ENCODE results near the gene RPL39L.
"Not testable (repeated sequence)": the region's sequence is repeated elsewhere in the genome, so short reads cannot be mapped to it uniquely, and the experiment has no call there.

RPL39L gene

DNA sequence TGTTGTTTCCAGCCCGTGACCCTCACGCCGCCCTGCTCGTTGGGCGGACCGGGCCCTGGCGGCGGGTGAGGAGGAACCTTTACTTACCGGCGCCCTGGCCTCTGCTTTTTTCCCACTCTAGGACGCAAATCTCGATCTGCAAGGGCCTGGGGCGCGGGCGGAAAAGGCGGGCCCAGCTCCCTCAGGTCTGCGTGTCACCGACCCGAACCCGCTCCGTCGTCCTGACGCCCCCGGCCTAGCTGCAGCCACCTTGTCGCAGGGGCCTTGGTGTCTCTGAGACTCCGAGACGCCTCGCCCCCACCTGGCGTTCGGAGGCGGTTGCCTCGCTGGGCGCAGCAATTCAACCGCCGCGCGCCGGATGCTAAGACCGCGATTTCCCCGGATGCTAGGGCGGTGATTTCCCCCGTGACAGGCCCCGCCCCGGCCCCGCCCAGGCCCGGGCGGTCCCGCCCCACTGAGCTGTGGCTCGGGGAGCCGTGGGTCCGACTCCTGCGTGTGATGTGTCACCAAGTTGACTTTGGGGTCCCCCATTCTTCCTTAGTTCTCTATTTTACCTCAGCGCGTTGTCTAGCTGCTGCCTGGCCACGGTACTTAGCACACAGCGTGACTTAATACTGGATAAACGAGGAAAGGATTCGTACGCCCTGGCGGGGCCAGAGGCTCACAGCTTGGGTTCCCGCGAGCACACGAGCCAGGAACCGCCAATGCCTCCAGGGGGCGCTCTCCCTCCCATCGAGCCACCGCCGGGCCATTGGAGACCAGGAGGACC is at the start of gene RPL39L:
TSS of gene RPL39L (minus strand) at position 371 of the 769 bp plus-strand sequence. CDS start 18,196 bp downstream, outside the sequence.
- DNase-seq, result peak in 54 of 56 donors; percentile 13 to 92 (median 71)

- DNase-seq, result no peak
These were observed 49.6 kb upstream of the RPL39L start for GRCh38 chr3:187188931-187189330.

DNA sequence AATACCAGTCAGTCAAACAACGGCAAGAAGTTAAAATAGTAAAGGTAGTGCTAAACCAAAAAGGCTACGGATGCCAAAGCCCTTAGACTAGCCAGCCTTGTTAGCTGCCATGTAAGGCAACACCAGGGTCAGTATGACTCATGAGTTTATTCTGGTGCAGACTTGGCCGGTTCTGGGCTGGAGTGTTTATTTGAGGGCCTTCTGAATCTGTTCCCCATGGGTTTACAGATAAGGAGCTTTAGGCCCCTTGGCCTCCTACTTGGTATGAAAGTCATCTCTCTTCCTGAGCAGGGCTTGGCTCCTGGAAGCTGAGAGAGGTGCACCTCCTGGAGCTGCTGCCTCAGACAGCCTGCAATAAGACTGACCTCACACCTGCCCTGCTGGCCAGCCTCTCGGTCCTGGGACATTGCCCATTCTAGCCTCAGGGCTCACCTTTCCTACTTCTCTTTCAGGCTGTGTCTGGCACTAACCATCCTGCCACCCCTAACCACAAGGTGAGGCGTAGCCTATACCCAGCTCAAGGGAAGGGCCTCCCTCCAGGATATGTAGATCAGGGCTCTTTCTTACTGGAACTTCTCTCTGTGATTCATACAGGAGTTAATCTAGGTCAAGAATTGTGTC is 47.6 kb upstream of the RPL39L start:
- DNase-seq, result no peak

- DNase-seq, result no peak
These were observed 47.1 kb upstream of the RPL39L start for GRCh38 chr3:187186375-187186774.

GRCh38 chr3:187185759-187186158 is 46.5 kb upstream of the RPL39L start:
- DNase-seq, result no peak

GRCh38 chr3:187183903-187184302 is 44.6 kb upstream of the RPL39L start:
- no peak for DNase-seq

GRCh38 chr3:187183210-187183862 is 44.0 kb upstream of the RPL39L start:
- DNase-seq, result no peak

GRCh38 chr3:187181454-187182170 is 42.3 kb upstream of the RPL39L start:
- no peak for DNase-seq

DNA sequence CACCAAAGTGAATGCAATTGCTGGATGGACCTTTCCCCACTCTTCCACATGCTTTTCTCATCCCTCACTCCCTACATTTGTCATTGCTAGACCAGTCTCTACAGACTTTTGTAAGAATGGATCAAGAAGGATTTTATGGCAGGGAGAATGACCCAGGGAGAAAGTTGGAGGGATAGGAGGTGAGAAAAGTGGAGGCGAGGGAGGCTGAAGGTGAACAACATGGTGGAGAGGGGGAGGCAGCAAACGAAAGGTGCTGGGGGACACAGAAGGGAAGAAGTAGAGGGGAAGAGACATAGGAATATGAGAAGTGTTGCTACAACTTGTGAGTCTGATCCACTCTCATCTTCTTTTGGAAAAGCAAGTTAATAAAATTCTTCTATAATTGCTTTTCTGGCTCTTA is 33.6 kb upstream of the RPL39L start:
- no peak for DNase-seq

DNA sequence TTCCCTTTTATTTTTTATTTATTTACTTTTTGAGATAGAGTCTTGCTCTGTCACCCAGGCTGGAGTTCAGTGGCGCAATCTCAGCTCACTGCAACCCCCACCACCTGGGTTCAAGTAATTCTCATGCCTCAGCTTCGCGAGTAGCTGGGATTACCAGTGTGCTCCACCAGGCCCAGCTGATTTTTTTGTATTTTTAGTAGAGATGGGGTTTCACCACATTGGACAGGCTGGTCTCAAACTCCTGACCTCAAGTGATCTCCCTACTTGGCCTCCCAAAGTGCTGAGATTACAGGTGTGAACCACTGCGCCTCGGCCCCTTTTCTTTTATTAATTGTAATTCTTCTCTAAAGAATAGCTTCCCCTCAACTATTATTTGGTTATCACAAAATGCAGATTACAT is 31.6 kb upstream of the RPL39L start:
- DNase-seq, result not testable (repeated sequence)

GRCh38 chr3:187169231-187169960 is 30.1 kb upstream of the RPL39L start:
- DNase-seq, result no peak

DNA sequence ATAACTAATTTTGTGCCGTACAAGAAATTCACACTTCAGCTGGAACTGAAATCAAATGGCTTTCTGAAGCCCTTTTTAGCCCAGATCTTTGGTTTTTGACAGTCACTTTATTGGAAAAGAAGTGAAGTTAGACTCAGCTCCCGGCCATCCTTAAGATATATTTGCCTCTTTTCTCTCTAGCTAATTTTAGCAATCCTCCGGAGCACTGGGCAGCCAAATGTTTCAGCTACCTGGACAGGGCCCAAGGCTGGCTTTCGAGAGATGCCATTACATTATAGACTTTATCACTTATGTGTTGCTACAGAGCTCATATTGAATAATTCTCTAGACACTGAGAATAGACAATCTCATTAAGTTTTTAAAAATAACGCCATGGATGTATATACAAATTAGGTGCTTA is 28.5 kb upstream of the RPL39L start:
- DNase-seq, result no peak

DNA sequence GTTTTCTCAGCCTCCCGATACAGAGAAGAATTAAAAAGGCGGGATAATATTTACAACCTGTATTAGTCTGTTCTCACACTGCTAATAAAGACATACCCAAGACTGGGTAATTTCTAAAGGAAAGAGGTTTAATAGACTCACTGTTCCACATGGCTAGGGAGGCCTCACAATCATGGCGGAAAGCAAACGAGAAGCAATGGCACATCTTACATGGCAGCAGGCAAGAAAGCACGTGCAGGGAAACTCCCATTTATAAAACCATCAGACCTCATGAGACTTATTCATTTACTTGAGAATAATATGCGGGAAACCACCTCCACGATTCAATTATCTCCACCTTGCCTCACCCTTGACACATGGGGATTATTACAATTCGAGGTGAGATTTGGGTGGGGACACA is 27.5 kb upstream of the RPL39L start:
- DNase-seq, result no peak

DNA sequence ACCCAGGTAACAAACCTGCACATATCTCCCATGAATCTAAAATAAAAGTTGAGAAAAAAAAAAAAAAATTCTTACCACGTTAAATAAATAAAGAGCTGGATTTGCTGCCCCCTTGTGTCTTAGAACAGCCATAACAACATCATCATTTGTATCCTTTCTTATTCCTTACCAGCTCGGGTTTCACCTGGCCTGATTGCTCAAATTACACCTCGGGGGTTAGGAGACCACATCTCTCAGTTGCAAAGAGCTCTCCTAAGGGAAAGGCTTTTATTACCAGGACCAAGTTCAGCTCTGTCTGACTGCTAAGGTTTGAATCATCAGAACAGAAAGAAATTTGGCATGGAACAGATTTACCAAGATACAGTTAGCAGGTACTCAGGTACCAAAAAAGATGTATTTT is 25.8 kb upstream of the RPL39L start:
- peak in 3 of 56 donors; percentile 1 to 24 (median 12) for DNase-seq

DNA sequence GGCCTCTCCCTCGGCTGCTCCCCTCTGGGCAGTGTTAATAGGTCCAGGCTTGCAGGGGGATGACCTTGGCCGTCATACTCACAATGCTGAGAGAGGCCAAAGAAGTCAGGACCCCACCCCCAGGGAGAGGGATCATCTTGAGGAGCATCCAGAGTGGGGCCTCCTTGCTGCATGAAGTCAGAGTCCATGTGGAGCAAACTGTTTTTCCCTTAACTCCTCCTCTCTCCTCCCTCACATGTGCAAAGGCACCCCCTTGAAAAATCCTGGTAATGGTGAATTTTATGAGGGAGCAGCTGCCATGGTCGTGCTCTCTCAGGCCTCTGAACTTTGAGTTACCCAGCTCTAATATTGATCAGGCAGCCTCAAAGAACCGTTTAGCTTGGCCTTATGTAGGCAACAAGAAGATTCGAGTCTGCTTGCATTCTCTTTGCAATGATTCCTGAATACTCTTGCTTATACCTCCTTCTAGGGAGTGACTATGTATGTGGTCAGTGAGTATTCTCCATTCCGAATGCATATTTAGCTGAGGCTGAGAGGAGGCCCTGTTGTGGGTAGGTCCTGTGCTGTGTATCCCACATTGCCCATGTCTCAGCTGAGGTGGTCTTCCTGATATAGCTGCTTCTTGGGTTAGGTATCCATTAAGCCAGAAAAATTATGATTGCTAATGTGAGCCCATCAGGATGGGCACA is 23.1 kb upstream of the RPL39L start:
- DNase-seq, result no peak

- DNase-seq, result no peak
These were observed 22.3 kb upstream of the RPL39L start for GRCh38 chr3:187161556-187161955.

DNA sequence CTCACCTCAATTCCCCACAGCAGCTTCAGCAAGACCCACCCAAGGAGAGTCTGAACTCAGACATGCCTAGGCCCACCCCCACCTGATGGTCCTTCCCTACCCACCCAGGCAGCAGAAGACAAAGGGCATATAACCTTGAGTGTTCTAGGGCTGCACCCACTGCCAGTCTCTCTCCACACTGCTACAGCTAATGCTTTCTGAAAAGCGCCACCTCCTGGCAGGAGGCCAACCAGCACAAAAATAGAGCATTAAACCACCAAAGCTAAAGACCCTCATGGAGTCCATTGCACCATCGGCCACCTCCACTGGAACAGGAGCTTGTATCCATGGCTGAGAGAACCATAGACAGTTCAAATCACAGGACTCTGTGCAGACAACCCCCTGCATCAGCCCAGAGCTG is 11.3 kb upstream of the RPL39L start:
- DNase-seq, result no peak

DNA sequence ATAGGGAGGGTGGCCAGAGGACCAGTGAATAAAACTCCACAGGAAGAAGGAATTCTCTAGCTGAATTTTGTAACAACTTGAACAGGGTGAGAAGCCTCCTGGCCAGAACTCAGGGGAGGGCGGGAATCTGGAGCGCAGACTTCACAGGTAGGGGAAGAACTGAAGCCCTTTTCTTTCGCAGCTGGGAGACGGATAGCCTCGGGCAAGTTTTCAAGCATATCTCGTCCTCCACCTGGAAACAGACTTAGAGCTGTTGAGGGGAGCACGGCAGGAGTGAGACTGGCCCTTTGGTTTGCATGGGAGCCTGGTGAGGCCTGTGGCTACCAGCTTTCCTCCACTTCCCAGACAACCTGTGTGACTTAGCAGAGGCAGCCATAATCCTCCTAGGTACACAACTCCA is 10.9 kb upstream of the RPL39L start:
- no peak for DNase-seq

DNA sequence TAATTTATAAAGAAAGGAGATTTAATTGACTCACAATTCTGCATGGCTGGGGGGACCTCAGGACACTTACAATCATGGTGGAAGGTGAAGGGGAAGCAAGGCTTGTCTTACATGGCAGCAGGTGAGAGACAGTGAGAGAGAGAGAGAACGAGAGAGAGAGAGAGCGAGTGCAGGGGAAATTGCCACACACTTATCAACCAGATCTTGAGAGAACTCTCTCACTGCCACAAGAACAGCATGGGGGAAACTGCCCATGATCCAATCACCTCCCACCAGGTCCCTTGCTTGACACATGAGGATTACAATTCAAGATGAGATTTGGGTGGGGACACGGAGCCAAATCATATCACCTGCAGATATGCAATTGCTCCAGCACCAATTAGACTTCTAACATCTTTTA is 7.1 kb upstream of the RPL39L start:
- DNase-seq, result no peak

DNA sequence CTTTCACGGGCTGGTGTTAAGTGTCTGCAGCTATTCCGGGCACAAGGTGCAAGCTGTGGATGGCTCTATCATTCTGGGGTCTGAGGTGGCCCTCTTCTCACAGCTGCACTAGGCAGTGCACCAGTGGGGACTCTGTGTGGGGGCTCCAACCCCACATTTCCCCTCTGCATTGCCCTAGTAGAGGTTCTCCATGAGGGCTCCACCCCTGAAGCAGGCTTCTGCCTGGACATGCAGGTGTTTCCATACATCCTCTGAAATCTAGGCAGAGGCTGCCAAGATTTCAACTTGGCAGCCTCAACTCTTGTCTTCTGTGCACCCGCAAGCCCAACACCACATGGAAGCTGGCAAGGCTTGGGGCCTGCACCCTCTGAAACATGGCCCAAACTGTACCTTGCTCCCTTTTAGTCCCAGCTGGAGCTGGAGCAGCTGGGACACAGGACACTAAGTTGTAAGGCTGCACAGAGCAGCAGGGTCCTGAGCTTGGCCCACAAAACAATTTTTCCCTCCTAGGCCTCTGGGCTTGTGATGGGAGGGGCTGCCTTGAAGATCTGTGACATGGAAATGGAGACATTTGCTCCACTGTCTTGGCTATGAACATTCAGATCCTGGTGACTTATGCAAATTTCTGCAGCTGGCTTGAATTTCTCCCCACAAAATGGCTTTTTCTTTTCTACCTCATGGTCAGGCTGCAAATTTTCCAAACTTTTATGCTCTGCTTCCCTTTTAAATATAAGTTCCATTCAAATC is 6.0 kb upstream of the RPL39L start:
- no peak for DNase-seq

Data from nucleus accumbens (tissue), 56 donors.